Measurements from ENCODE around the gene POU6F2.

POU6F2 gene

GRCh38 chr7:39463252-39463651 is 485.5 kb downstream of the POU6F2 start:
- TF ChIP-seq EZH2phosphoT487 (IDR thresholded peaks at IDR 0.05; ENCODE audit: low read length) (no peak), EZH2 (optimal IDR thresholded peaks at IDR 0.05; ENCODE audit: low read depth, low read length) (no peak)
- TF ChIP-seq, protein P1, sequence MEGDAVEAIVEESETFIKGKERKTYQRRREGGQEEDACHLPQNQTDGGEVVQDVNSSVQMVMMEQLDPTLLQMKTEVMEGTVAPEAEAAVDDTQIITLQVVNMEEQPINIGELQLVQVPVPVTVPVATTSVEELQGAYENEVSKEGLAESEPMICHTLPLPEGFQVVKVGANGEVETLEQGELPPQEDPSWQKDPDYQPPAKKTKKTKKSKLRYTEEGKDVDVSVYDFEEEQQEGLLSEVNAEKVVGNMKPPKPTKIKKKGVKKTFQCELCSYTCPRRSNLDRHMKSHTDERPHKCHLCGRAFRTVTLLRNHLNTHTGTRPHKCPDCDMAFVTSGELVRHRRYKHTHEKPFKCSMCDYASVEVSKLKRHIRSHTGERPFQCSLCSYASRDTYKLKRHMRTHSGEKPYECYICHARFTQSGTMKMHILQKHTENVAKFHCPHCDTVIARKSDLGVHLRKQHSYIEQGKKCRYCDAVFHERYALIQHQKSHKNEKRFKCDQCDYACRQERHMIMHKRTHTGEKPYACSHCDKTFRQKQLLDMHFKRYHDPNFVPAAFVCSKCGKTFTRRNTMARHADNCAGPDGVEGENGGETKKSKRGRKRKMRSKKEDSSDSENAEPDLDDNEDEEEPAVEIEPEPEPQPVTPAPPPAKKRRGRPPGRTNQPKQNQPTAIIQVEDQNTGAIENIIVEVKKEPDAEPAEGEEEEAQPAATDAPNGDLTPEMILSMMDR (IDR thresholded peaks at IDR 0.05; ENCODE audit: low read length) = no peak
- no peak for DNase-seq
- H3K79me2 ChIP-seq (ENCODE audit: low read length) = no peaks in the 10 kb centered on the region
- no peaks in the 10 kb centered on the region for H3K4me1 ChIP-seq (ENCODE audit: low read length)
- H3K36me3 ChIP-seq (replicated peaks; ENCODE audit: insufficient read depth, low read length) = no peaks in the 10 kb centered on the region
- no peaks in the 10 kb centered on the region for H3F3A ChIP-seq (ENCODE audit: insufficient read depth, low read length)
- H3K9me3 ChIP-seq (replicated peaks; ENCODE audit: insufficient read depth, low read length) = no peaks in the 10 kb centered on the region
- no peaks in the 10 kb centered on the region for H4K20me1 ChIP-seq (ENCODE audit: insufficient read depth, low read length)
- no peak overlapping the region for H3K9ac ChIP-seq (ENCODE audit: low read length)
- H2AFZ ChIP-seq (ENCODE audit: low read length) = no peak overlapping the region
- H3K4me3 ChIP-seq (ENCODE audit: low read length) = no peak overlapping the region
- no peak overlapping the region for H3K4me2 ChIP-seq (ENCODE audit: low read depth, low read length)
- no peaks in the 10 kb centered on the region for H3K9me2 ChIP-seq (replicated peaks; ENCODE audit: insufficient read depth, low read length)
- H3K27ac ChIP-seq (ENCODE audit: low read length) = no peak overlapping the region
- no peaks in the 10 kb centered on the region for H3K27me3 ChIP-seq (replicated peaks; ENCODE audit: insufficient read depth, low read length)

- H3K4me3 ChIP-seq (ENCODE audit: low read length) = peak overlapping the region; percentile 55; the same call in 1 of the 2 replicates
- peak overlapping the region; percentile 96 for H3K4me2 ChIP-seq (ENCODE audit: low read depth, low read length)
- peak overlapping the region; percentile 90; the same call in 1 of the 2 replicates for H2AFZ ChIP-seq (ENCODE audit: low read length)
- DNase-seq = no peak
- H3K27me3 ChIP-seq (replicated peaks; ENCODE audit: insufficient read depth, low read length) = no peaks in the 10 kb centered on the region
- H3K27ac ChIP-seq (ENCODE audit: low read length) = no peak overlapping the region
- H3F3A ChIP-seq (ENCODE audit: insufficient read depth, low read length) = no peaks in the 10 kb centered on the region
- no peaks in the 10 kb centered on the region for H3K9me2 ChIP-seq (replicated peaks; ENCODE audit: insufficient read depth, low read length)
- H3K9me3 ChIP-seq (replicated peaks; ENCODE audit: insufficient read depth, low read length) = no peaks in the 10 kb centered on the region
- no peaks in the 10 kb centered on the region for H3K4me1 ChIP-seq (ENCODE audit: low read length)
- TF ChIP-seq EZH2 (optimal IDR thresholded peaks at IDR 0.05; ENCODE audit: low read depth, low read length) = no peak
- TF ChIP-seq, protein P1 (IDR thresholded peaks at IDR 0.05; ENCODE audit: low read length) = no peak
- no peak for TF ChIP-seq EZH2phosphoT487 (IDR thresholded peaks at IDR 0.05; ENCODE audit: low read length)
- H3K79me2 ChIP-seq (ENCODE audit: low read length) = no peaks in the 10 kb centered on the region
- H3K9ac ChIP-seq (ENCODE audit: low read length) = no peak overlapping the region
- no peaks in the 10 kb centered on the region for H3K36me3 ChIP-seq (replicated peaks; ENCODE audit: insufficient read depth, low read length)
- H4K20me1 ChIP-seq (ENCODE audit: insufficient read depth, low read length) = no peaks in the 10 kb centered on the region
These were observed 486.8 kb downstream of the POU6F2 start for GRCh38 chr7:39464350-39465054.

GRCh38 chr7:39465055-39465929 is 487.6 kb downstream of the POU6F2 start:
- Histone ChIP-seq H3K4me1 (ENCODE audit: low read length) (no peaks in the 10 kb centered on the region), H3F3A (ENCODE audit: insufficient read depth, low read length) (no peaks in the 10 kb centered on the region), H3K27me3 (replicated peaks; ENCODE audit: insufficient read depth, low read length) (no peaks in the 10 kb centered on the region), H3K27ac (ENCODE audit: low read length) (no peak overlapping the region), H3K79me2 (ENCODE audit: low read length) (no peaks in the 10 kb centered on the region), H3K9ac (ENCODE audit: low read length) (no peak overlapping the region; the same call in 1 of the 2 replicates), H3K4me3 (ENCODE audit: low read length) (peak overlapping the region; percentile 55; the same call in 1 of the 2 replicates), H3K36me3 (replicated peaks; ENCODE audit: insufficient read depth, low read length) (no peaks in the 10 kb centered on the region), H2AFZ (ENCODE audit: low read length) (peak overlapping the region; percentile 90), H4K20me1 (ENCODE audit: insufficient read depth, low read length) (no peaks in the 10 kb centered on the region), H3K9me3 (replicated peaks; ENCODE audit: insufficient read depth, low read length) (no peaks in the 10 kb centered on the region), H3K4me2 (ENCODE audit: low read depth, low read length) (peak overlapping the region; percentile 96), H3K9me2 (replicated peaks; ENCODE audit: insufficient read depth, low read length) (no peaks in the 10 kb centered on the region)
- TF ChIP-seq, protein P1 (IDR thresholded peaks at IDR 0.05; ENCODE audit: low read length) = peak; percentile 82
- TF ChIP-seq EZH2phosphoT487 (IDR thresholded peaks at IDR 0.05; ENCODE audit: low read length) (no peak), EZH2 (optimal IDR thresholded peaks at IDR 0.05; ENCODE audit: low read depth, low read length) (no peak)
- DNase-seq = peak; percentile 79
